K562 (cell line): ENCODE results near the gene RHOF. TPM values are rescaled to one million over a fixed set of nuclear protein-coding genes. Genes with fewer than 3 reads are reported as not detected.
A peak's percentile ranks its signal among the peaks of the same experiment; 100 is the strongest.

ENCODE experiments used
- BCOR ChIP-seq: fragments of 450-650 bp; IDR thresholded peaks from 2 replicates; pipeline ENCODE4 v1.6.1; 2016
- ESRRA ChIP-seq: fragments of 450-650 bp; IDR thresholded peaks from 2 replicates; pipeline ENCODE4 v1.6.1; 2014; ENCODE audit warnings: low read depth, mild to moderate bottlenecking, moderate library complexity, borderline replicate concordance
- EWSR1 ChIP-seq: fragments of 450-650 bp; IDR thresholded peaks from 2 replicates; pipeline ENCODE4 v1.6.1; 2018; ENCODE audit warnings: borderline replicate concordance, mild to moderate bottlenecking, low read depth, moderate library complexity; ENCODE audit not compliant: partially characterized antibody
- HDAC1 ChIP-seq, 2 experiments: fragments of 450-650 bp; IDR thresholded peaks; 2 replicates each; pipeline ENCODE4 v1.6.1; 2016 to 2017; ENCODE audit warnings: inconsistent platforms in 1 of 2, mild to moderate bottlenecking in 1 of 2, moderate library complexity in 1 of 2
- LARP7 ChIP-seq: fragments of 450-650 bp; IDR thresholded peaks from 2 replicates; pipeline ENCODE4 v1.6.1; 2016
- SIN3A ChIP-seq, 2 experiments: fragments of 150-350 bp in 1 of 2; IDR thresholded peaks; 2 replicates each; pipeline ENCODE4 v1.6.1; 2011 to 2016; ENCODE audit warnings: borderline replicate concordance in 2 of 2, low read depth in 2 of 2, low read length in 2 of 2, mild to moderate bottlenecking in 2 of 2, moderate library complexity in 2 of 2; ENCODE audit not compliant: control insufficient read depth in 1 of 2
- SMAD3 ChIP-seq: fragments of 450-650 bp; formaldehyde crosslinking; conservative IDR thresholded peaks from 2 replicates; pipeline ENCODE4 v1.4.0; 2020; ENCODE audit warnings: mild to moderate bottlenecking
- TAF7 ChIP-seq: fragments of 450-650 bp; IDR thresholded peaks from 2 replicates; pipeline ENCODE4 v1.6.1; 2016; ENCODE audit warnings: missing genetic modification characterization, missing compliant biosample characterization
- TBP ChIP-seq: optimal IDR thresholded peaks from 2 replicates; pipeline ENCODE3; 2011; ENCODE audit warnings: low read depth, low read length, improper control_type of control experiment
- U2AF1 ChIP-seq: fragments of 200-400 bp; formaldehyde crosslinking; optimal IDR thresholded peaks from 2 replicates; pipeline ENCODE3; 2017; ENCODE audit warnings: mild to moderate bottlenecking, low read depth, low read length, moderate library complexity
- XRCC3 ChIP-seq: fragments of 450-650 bp; IDR thresholded peaks from 2 replicates; pipeline ENCODE4 v1.6.1; 2017; ENCODE audit warnings: mild to moderate bottlenecking, moderate library complexity
- ZBTB33 ChIP-seq: sonication (generic); formaldehyde crosslinking; IDR thresholded peaks from 2 replicates; pipeline ENCODE4 v1.8.1; 2023; ENCODE audit warnings: mild to moderate bottlenecking, missing genetic modification reagents
- ZFP1 ChIP-seq: fragments of 450-650 bp; formaldehyde crosslinking; IDR thresholded peaks from 2 replicates; pipeline ENCODE4 v1.4.0; 2020; ENCODE audit warnings: mild to moderate bottlenecking, mixed read lengths
- ZFP91 ChIP-seq: sonication (generic); formaldehyde crosslinking; IDR thresholded peaks from 2 replicates; pipeline ENCODE4 v1.8.0; 2022; ENCODE audit warnings: mild to moderate bottlenecking, missing genetic modification reagents
- ZNF644 ChIP-seq: fragments of 200-800 bp; sonication (Bioruptor generic); IDR thresholded peaks from 2 replicates; pipeline ENCODE4 v1.6.1; 2016; ENCODE audit warnings: low read depth, missing genetic modification characterization, missing compliant biosample characterization
- ZNF655 ChIP-seq: fragments of 250-450 bp; sonication (Bioruptor Pico); IDR thresholded peaks from 2 replicates; pipeline ENCODE4 v1.5.0; 2021
- ZNF780A ChIP-seq: fragments of 250-450 bp; sonication (Bioruptor Pico); IDR thresholded peaks from 2 replicates; pipeline ENCODE4 v1.5.0; 2021; ENCODE audit warnings: mild to moderate bottlenecking
- polyA plus RNA-seq, 8 experiments: library from polyadenylated mRNA; depleted of rRNA in 4 of 8; stranded (reverse) in 5 of 8; unstranded in 3 of 8; fragments of >200 nt; fragmentation: Nextera tagmentation in 2 of 8; fragmentation: Illumina TruSeq in 1 of 8; extraction: Ambion mirVana in 2 of 8; extraction: Trizol in 1 of 8; gene quantifications; 2 replicates each; pipeline versions ENCODE4 v1.2.1 to v1.2.3, GENCODE V29; 2011 to 2014; ENCODE audit warnings: inconsistent platforms in 1 of 8, missing spikeins in 1 of 8
- total RNA-seq, 7 experiments: library from RNA; depleted of rRNA in 6 of 7; stranded (reverse); fragments of >200 nt in 6 of 7; fragmentation: Illumina TruSeq in 2 of 7; extraction: Trizol in 2 of 7; gene quantifications; 2 replicates each; pipeline versions ENCODE4 v1.2.1 to v1.2.3, GENCODE V29; 2011 to 2021; ENCODE audit warnings: low replicate concordance in 1 of 7
- TF ChIP-seq, protein P1 (sequence below): fragments of 450-650 bp; conservative IDR thresholded peaks from 2 replicates; pipeline ENCODE4 v1.6.1; 2016; ENCODE audit warnings: missing genetic modification characterization, low read depth, mild to moderate bottlenecking, missing compliant biosample characterization, moderate library complexity
- TF ChIP-seq, protein P2 (sequence below): fragments of 250-450 bp; sonication (Bioruptor Pico); IDR thresholded peaks from 2 replicates; pipeline ENCODE4 v1.8.0; 2021; ENCODE audit warnings: moderate library complexity, mild to moderate bottlenecking, inconsistent platforms

The RHOF gene
- total and polyA plus RNA-seq, 9 of the 15 experiments (the other 6 are each of a cell fraction or from before 2014, with no cell fraction given): 0.13 to 10.1 (median 4.0) TPM

- TF ChIP-seq, protein P1, sequence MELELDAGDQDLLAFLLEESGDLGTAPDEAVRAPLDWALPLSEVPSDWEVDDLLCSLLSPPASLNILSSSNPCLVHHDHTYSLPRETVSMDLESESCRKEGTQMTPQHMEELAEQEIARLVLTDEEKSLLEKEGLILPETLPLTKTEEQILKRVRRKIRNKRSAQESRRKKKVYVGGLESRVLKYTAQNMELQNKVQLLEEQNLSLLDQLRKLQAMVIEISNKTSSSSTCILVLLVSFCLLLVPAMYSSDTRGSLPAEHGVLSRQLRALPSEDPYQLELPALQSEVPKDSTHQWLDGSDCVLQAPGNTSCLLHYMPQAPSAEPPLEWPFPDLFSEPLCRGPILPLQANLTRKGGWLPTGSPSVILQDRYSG: no peak
- no peak for TF ChIP-seq ZNF644 (tag)
- TF ChIP-seq SIN3A (IDR thresholded peaks at IDR 0.05; ENCODE audit: borderline replicate concordance in 2 of 2, control insufficient read depth in 1 of 2, low read depth in 2 of 2, low read length in 2 of 2): peak; percentile 63 to 67; a peak in 2 of 4 replicates
- TF ChIP-seq BCOR: peak; percentile 36; the same call in 1 of the 2 replicates
- no peak; the same call in 1 of the 2 replicates for TF ChIP-seq ZBTB33 (CRISPR knock-in tag)
- TF ChIP-seq TAF7 (tag): peak; percentile 41
- no peak for TF ChIP-seq EWSR1
- TF ChIP-seq LARP7: 0 out of 2 replicates have a peak, but pooled peaks have one; percentile 46
- peak; percentile 88 for TF ChIP-seq ESRRA
- no peak for TF ChIP-seq ZFP1 (CRISPR knock-in tag)
- TF ChIP-seq U2AF1: no peak
- no peak for TF ChIP-seq ZNF655 (CRISPR knock-in tag)
- TF ChIP-seq XRCC3: no peak
- no peak for TF ChIP-seq ZFP91 (CRISPR knock-in tag)
- no peak for TF ChIP-seq SMAD3
- TF ChIP-seq TBP: peak; percentile 75
- no peak for TF ChIP-seq ZNF780A (CRISPR knock-in tag)
- peak in 1 of 2 experiments; percentile 73; a peak in 1 of 4 replicates for TF ChIP-seq HDAC1 (IDR thresholded peaks at IDR 0.05)
- TF ChIP-seq, protein P2, sequence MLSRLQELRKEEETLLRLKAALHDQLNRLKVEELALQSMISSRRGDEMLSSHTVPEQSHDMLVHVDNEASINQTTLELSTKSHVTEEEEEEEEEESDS (CRISPR knock-in tag): no peak
Observed at GRCh38 chr12:121796855-121797751, 3.6 kb upstream of the RHOF start (continued).
